SK-N-MC (cell line): Measurements from ENCODE around the gene TEPSIN.

ENCODE experiments used
- EZH2 ChIP-seq: fragments of 200-600 bp; sonication (generic); IDR thresholded peaks from one replicate; pipeline ENCODE4 v1.6.1; 2017; ENCODE audit warnings: antibody characterized with exemption
- FOXP2 ChIP-seq: optimal IDR thresholded peaks from 2 replicates; pipeline ENCODE3; 2011; ENCODE audit warnings: mild to moderate bottlenecking, moderate library complexity; ENCODE audit not compliant: insufficient read depth; ENCODE audit errors: extremely low read length, control extremely low read depth
- POLR2AphosphoS5 ChIP-seq: IDR thresholded peaks from 2 replicates; pipeline ENCODE4 v1.6.1; 2012; ENCODE audit warnings: mild to moderate bottlenecking, low read depth, low read length, borderline replicate concordance

- TF ChIP-seq EZH2 (no peak), FOXP2 (no peak), POLR2AphosphoS5 (no peak)
These were observed 2.1 kb downstream of the TEPSIN start for GRCh38 chr17:81236784-81237183.
